MM.1S (cell line): ENCODE results near the gene USP37.

Experiments used
- CTCF ChIP-seq: fragments of 300-600 bp; sonication (generic); IDR thresholded peaks from 2 replicates; pipeline ENCODE4 v1.5.1; 2016; ENCODE audit warnings: antibody characterized with exemption, low read length, mixed read lengths
- EZH2 ChIP-seq: fragments of 300-600 bp; sonication (generic); optimal IDR thresholded peaks from 2 replicates; pipeline ENCODE3; 2017; ENCODE audit warnings: low read depth, mild to moderate bottlenecking, antibody characterized with exemption, low read length, mixed read lengths

- TF ChIP-seq CTCF (no peak), EZH2 (no peak)
These were observed 10.2 kb upstream of the USP37 start for GRCh38 chr2:218578272-218578877.
